Measurements from ENCODE around the gene ARMH4.

ARMH4 gene

DNA sequence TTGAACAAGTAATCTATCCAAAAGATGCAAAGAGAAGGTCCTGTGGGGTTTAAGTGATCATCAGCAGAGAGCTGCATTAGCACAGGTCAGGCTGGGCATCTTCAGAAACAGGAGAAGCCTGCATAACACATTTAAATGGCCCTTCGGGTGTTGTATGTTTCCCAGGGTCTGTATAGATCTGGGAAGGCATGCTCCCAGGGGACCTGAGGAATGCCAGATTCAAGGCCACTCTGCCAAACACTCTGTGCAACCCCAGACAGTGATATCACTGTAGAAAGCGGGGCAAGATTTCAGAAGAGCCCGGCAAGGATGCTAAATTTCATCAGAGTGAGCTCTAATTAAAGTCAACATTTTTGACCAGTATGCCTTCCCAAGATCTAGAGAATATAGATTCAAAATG, 92.9 kb downstream of the ARMH4 start:
- H3K27ac ChIP-seq (ENCODE audit: low read length) = no peak overlapping the region
- H3K9me3 ChIP-seq (ENCODE audit: control insufficient read depth, insufficient read depth, low read length) = no peaks in the 10 kb centered on the region
- WGBS (ENCODE audit: insufficient coverage, insufficient read length) = no CpG with 5 or more reads among the region's 3 CpGs
- no peaks in the 10 kb centered on the region; the same call in 1 of the 2 replicates for H3K4me1 ChIP-seq (ENCODE audit: control insufficient read depth, insufficient read depth, low read length)
- DNase-seq (ENCODE audit: low read depth, low spot score) = no peak
- H3K4me3 ChIP-seq (ENCODE audit: low read length) = no peak overlapping the region
- no peaks in the 10 kb centered on the region for H3K27me3 ChIP-seq (ENCODE audit: control insufficient read depth, insufficient read depth, low read length)
- no peaks in the 10 kb centered on the region for H3K36me3 ChIP-seq (ENCODE audit: control insufficient read depth, insufficient read depth, low read length)

DNA sequence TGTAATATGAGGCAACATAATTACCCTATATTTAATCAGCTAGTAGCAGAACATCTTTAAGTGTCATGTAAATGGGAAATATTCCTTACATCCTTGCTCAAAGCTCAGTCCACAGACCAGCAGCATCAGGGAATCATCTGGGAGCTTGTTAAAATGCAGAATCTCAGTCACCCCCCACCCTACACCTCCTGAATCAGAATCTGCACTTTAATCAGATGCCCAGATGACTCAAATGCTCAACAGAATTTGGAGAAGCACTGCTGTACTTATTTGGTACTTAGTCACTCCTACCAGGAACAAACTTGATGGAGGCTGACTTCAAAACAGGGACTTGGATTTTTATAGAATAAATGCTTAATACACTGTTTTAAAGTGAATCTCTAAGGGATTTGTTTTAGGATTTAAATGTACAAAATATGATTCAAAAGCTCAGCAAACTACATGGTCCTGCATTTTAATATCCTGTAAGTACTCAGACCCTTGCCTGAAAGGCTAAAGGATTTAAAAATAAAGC, 96.5 kb downstream of the ARMH4 start:
- Histone ChIP-seq H3K4me3 (ENCODE audit: low read length) (no peak overlapping the region), H3K36me3 (ENCODE audit: control insufficient read depth, insufficient read depth, low read length) (no peaks in the 10 kb centered on the region), H3K9me3 (ENCODE audit: control insufficient read depth, insufficient read depth, low read length) (no peaks in the 10 kb centered on the region), H3K27ac (ENCODE audit: low read length) (no peak overlapping the region), H3K4me1 (ENCODE audit: control insufficient read depth, insufficient read depth, low read length) (no peaks in the 10 kb centered on the region), H3K27me3 (ENCODE audit: control insufficient read depth, insufficient read depth, low read length) (no peaks in the 10 kb centered on the region)
- no peak for DNase-seq (ENCODE audit: low read depth, low spot score)

DNA sequence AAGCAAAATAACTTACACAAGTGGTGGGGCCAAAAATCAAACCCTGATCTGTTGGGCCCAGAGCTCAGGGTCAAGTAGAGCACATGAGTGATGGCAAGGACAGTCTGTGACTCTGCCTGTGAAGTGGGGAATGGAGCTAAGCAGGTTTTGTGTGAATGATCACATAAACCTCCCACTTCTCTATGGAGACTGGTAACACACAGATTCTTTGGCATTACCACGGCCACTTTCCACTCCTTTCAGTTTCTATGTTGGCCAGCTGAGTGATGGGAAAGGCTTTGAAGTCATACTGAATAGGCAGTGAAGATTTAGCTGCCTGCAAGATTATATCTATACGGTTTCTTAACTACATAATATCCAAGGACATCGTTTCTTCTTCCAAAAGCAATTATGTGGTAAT, 97.9 kb downstream of the ARMH4 start:
- no peak for DNase-seq (ENCODE audit: low read depth, low spot score)
- Histone ChIP-seq H3K36me3 (ENCODE audit: control insufficient read depth, insufficient read depth, low read length) (no peaks in the 10 kb centered on the region), H3K9me3 (ENCODE audit: control insufficient read depth, insufficient read depth, low read length) (no peaks in the 10 kb centered on the region), H3K27me3 (ENCODE audit: control insufficient read depth, insufficient read depth, low read length) (no peaks in the 10 kb centered on the region), H3K27ac (ENCODE audit: low read length) (no peak overlapping the region), H3K4me1 (ENCODE audit: control insufficient read depth, insufficient read depth, low read length) (no peaks in the 10 kb centered on the region), H3K4me3 (ENCODE audit: low read length) (no peak overlapping the region)
- WGBS (ENCODE audit: insufficient coverage, insufficient read length) = no CpG with 5 or more reads among the region's 3 CpGs

DNA sequence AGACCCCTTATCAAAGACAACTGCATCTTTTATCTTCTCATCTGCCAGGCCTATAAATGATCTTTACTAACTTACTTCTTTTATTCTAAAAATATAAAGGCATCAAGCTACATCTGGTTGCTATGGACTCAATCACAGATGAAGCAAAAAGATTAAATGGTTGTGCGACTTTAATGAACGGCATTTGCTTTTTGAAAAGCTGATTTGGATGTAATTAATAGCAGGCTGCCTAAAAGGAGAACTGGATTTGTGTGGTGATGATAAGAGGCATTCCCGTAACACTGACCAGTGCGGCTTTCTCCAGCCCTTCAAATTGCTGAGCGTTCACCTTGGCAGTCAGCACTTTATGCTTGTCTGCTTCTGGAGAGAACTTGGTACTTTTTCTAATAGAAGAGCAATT, 103.8 kb downstream of the ARMH4 start:
- H3K9me3 ChIP-seq (ENCODE audit: control insufficient read depth, insufficient read depth, low read length) = no peaks in the 10 kb centered on the region
- no CpG with 5 or more reads among the region's 5 CpGs for WGBS (ENCODE audit: insufficient coverage, insufficient read length)
- no peak overlapping the region for H3K27ac ChIP-seq (ENCODE audit: low read length)
- H3K4me3 ChIP-seq (ENCODE audit: low read length) = no peak overlapping the region
- H3K27me3 ChIP-seq (ENCODE audit: control insufficient read depth, insufficient read depth, low read length) = no peaks in the 10 kb centered on the region
- no peak for DNase-seq (ENCODE audit: low read depth, low spot score)
- H3K36me3 ChIP-seq (ENCODE audit: control insufficient read depth, insufficient read depth, low read length) = no peaks in the 10 kb centered on the region
- no peaks in the 10 kb centered on the region for H3K4me1 ChIP-seq (ENCODE audit: control insufficient read depth, insufficient read depth, low read length)

DNA sequence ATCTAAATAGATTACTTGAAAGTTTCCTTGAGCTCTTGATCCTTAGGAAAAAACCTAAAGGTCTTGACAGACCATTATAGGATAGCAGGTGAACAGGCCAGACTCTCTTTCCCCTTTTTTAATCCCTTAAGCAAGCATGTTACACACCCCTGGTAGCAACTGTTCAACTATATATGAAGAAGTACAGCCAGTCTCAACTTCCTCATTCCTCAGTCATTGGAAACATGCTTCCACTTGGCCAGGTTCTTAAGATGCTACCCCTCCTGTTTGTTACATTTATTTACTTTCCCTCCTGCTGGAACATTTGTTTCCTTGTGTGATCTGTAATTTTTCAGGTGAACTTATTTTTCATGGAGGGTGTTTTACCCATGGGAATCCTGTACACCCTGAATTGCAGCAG, 124.1 kb downstream of the ARMH4 start:
- no peaks in the 10 kb centered on the region for H3K27me3 ChIP-seq (ENCODE audit: control insufficient read depth, insufficient read depth, low read length)
- no peaks in the 10 kb centered on the region for H3K4me1 ChIP-seq (ENCODE audit: control insufficient read depth, insufficient read depth, low read length)
- H3K9me3 ChIP-seq (ENCODE audit: control insufficient read depth, insufficient read depth, low read length) = no peaks in the 10 kb centered on the region
- H3K27ac ChIP-seq (ENCODE audit: low read length) = no peak overlapping the region
- no peaks in the 10 kb centered on the region for H3K36me3 ChIP-seq (ENCODE audit: control insufficient read depth, insufficient read depth, low read length)
- no peak overlapping the region for H3K4me3 ChIP-seq (ENCODE audit: low read length)
- no peak for DNase-seq (ENCODE audit: low read depth, low spot score)

DNA sequence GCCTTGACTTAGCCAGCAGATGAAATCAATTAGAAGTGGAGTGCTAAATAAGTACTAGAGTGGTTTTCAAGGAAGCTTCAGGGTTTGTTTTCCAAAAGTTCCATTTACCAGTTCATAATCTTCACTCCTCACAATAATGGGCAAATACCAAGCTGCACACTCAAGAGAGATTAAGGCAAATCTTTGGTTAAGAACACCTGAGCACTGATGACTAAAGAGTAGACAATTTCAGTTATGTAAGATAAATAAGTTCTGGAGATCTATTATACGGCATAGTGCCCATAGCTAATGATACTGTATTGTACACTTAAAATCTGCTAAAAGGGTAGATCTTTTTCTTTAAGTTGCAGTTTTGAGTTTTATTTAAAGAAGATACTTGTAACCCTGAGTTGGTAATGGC, 125.0 kb downstream of the ARMH4 start:
- H3K27ac ChIP-seq (ENCODE audit: low read length) = no peak overlapping the region
- H3K9me3 ChIP-seq (ENCODE audit: control insufficient read depth, insufficient read depth, low read length) = no peaks in the 10 kb centered on the region
- H3K27me3 ChIP-seq (ENCODE audit: control insufficient read depth, insufficient read depth, low read length) = no peaks in the 10 kb centered on the region
- no peak overlapping the region for H3K4me3 ChIP-seq (ENCODE audit: low read length)
- H3K36me3 ChIP-seq (ENCODE audit: control insufficient read depth, insufficient read depth, low read length) = no peaks in the 10 kb centered on the region
- H3K4me1 ChIP-seq (ENCODE audit: control insufficient read depth, insufficient read depth, low read length) = no peaks in the 10 kb centered on the region
- WGBS (ENCODE audit: insufficient coverage, insufficient read length) = no CpG with 5 or more reads among the region's 1 CpG
- DNase-seq (ENCODE audit: low read depth, low spot score) = no peak

DNA sequence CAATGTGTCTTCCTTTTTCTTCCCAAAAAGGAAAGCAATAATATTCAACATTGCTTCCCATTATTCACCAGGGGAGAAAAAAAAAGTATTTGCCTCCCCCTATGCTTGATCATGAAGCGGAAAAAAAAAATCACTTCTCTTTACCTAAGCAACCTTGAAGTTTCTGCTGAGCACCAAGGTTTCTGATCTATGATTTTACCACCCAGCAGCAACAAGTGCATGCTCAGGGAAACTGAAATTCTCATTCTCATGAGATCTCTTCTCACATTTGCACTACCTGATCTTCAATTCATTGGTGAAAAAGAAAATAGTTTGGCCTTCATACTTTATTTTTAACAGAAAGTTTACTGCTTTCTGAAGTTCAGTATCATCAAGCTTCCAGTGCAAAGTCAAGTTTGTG, 125.8 kb downstream of the ARMH4 start:
- WGBS (ENCODE audit: insufficient coverage, insufficient read length) = no CpG with 5 or more reads among the region's 1 CpG
- Histone ChIP-seq H3K27me3 (ENCODE audit: control insufficient read depth, insufficient read depth, low read length) (no peaks in the 10 kb centered on the region), H3K4me1 (ENCODE audit: control insufficient read depth, insufficient read depth, low read length) (no peaks in the 10 kb centered on the region), H3K27ac (ENCODE audit: low read length) (no peak overlapping the region), H3K9me3 (ENCODE audit: control insufficient read depth, insufficient read depth, low read length) (no peaks in the 10 kb centered on the region), H3K4me3 (ENCODE audit: low read length) (no peak overlapping the region), H3K36me3 (ENCODE audit: control insufficient read depth, insufficient read depth, low read length) (no peaks in the 10 kb centered on the region)
- no peak for DNase-seq (ENCODE audit: low read depth, low spot score)

DNA sequence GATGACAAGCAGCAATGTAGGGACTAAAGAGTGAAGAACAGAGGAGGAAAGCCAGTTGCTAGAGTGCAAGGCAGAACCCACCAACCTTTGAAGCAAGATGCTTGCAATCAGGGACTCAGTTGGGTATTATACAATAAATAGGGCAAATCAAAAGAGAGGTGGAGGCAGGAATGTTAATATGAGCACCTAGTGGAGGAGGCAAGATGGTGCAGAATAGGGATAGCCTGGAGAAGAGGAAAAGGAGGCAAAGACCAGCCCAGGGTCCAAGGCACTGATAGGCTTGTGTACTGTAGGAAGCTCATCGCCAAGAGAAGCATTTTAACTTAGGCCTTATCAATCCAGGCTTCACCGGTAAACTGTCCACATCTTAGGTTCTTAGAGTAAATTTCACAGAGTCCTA, 137.2 kb downstream of the ARMH4 start:
- no CpG with 5 or more reads among the region's 2 CpGs for whole genome bisulfite sequencing (ENCODE audit: insufficient coverage, insufficient read length)
- Histone ChIP-seq H3K27me3 (ENCODE audit: control insufficient read depth, insufficient read depth, low read length) (no peaks in the 10 kb centered on the region), H3K4me3 (ENCODE audit: low read length) (no peak overlapping the region), H3K36me3 (ENCODE audit: control insufficient read depth, insufficient read depth, low read length) (no peaks in the 10 kb centered on the region), H3K4me1 (ENCODE audit: control insufficient read depth, insufficient read depth, low read length) (no peaks in the 10 kb centered on the region), H3K9me3 (ENCODE audit: control insufficient read depth, insufficient read depth, low read length) (no peaks in the 10 kb centered on the region), H3K27ac (ENCODE audit: low read length) (no peak overlapping the region)
- no peak for DNase-seq (ENCODE audit: low read depth, low spot score)

DNA sequence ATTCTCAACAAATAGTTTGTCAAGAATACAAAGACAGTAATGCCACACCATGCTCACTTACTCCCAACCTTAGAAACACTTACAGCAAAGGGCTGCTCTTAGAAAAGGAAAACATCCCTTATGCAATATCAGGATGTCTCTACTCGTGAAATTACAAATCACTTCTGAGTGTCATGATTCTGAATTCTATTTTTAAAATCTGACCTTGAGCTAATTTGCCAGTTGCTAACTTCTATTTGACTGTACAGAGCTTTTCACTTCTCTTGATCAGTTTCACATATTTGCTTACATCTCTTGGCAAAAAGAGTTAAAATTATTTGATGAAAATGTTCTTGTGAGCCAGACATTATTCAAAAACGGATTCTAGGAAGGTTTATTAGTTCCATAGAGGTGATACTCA, 149.4 kb downstream of the ARMH4 start:
- H3K27ac ChIP-seq (ENCODE audit: low read length) = no peak overlapping the region
- no CpG with 5 or more reads among the region's 2 CpGs for WGBS (ENCODE audit: insufficient coverage, insufficient read length)
- H3K36me3 ChIP-seq (ENCODE audit: control insufficient read depth, insufficient read depth, low read length) = no peaks in the 10 kb centered on the region
- no peaks in the 10 kb centered on the region for H3K27me3 ChIP-seq (ENCODE audit: control insufficient read depth, insufficient read depth, low read length)
- no peaks in the 10 kb centered on the region for H3K4me1 ChIP-seq (ENCODE audit: control insufficient read depth, insufficient read depth, low read length)
- DNase-seq (ENCODE audit: low read depth, low spot score) = no peak
- H3K4me3 ChIP-seq (ENCODE audit: low read length) = no peak overlapping the region
- no peaks in the 10 kb centered on the region for H3K9me3 ChIP-seq (ENCODE audit: control insufficient read depth, insufficient read depth, low read length)

DNA sequence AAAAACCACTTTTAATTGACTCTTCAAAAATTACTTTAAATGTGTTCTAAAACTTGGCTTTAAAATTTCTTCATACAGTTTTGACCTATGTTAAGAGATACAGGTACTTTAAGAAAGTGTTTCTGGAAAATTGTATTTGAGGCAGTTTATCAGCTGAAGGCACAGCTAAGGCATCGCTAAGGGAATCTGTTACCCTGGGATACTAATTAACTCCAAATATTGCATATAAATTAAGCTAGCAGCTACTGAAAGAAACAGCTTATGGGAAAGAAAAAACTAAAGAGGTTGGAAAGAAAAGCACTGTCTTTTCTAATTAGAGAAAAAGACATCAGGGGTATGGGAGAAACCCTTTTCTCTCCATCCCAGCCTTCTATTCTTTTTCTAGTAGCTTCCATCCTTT, 152.0 kb downstream of the ARMH4 start:
- DNase-seq (ENCODE audit: low read depth, low spot score) = no peak
- no peak overlapping the region for H3K4me3 ChIP-seq (ENCODE audit: low read length)
- H3K9me3 ChIP-seq (ENCODE audit: control insufficient read depth, insufficient read depth, low read length) = no peaks in the 10 kb centered on the region
- no CpG with 5 or more reads among the region's 1 CpG for WGBS (ENCODE audit: insufficient coverage, insufficient read length)
- H3K4me1 ChIP-seq (ENCODE audit: control insufficient read depth, insufficient read depth, low read length) = no peaks in the 10 kb centered on the region
- H3K36me3 ChIP-seq (ENCODE audit: control insufficient read depth, insufficient read depth, low read length) = no peaks in the 10 kb centered on the region
- H3K27me3 ChIP-seq (ENCODE audit: control insufficient read depth, insufficient read depth, low read length) = no peaks in the 10 kb centered on the region
- H3K27ac ChIP-seq (ENCODE audit: low read length) = no peak overlapping the region

DNA sequence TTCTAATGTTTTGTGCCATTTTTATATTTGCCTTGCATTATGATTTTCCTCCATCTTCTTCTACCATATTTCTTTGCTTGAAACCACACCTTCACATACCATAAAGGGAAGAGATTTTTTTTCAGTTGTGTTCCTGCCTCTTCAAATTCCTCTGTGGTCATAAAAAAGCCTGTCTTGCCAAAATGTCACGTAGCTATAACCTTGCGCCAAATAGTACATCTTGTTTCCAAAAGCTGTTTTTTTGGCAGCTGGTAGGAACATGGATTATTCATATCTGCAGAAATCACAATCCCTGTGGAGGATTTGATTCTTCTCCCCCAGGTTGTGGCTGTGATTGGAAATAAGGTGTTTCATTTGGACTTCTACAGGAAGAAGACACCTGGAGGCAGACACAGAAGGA, 152.5 kb downstream of the ARMH4 start:
- no peak for DNase-seq (ENCODE audit: low read depth, low spot score)
- H3K27ac ChIP-seq (ENCODE audit: low read length) = no peak overlapping the region
- no peaks in the 10 kb centered on the region for H3K36me3 ChIP-seq (ENCODE audit: control insufficient read depth, insufficient read depth, low read length)
- no peaks in the 10 kb centered on the region for H3K9me3 ChIP-seq (ENCODE audit: control insufficient read depth, insufficient read depth, low read length)
- H3K4me3 ChIP-seq (ENCODE audit: low read length) = no peak overlapping the region
- WGBS (ENCODE audit: insufficient coverage, insufficient read length) = no CpG with 5 or more reads among the region's 2 CpGs
- H3K4me1 ChIP-seq (ENCODE audit: control insufficient read depth, insufficient read depth, low read length) = no peaks in the 10 kb centered on the region
- H3K27me3 ChIP-seq (ENCODE audit: control insufficient read depth, insufficient read depth, low read length) = no peaks in the 10 kb centered on the region

Measured in iPS DF 6.9 (cell line).